GM12878 (cell line): ENCODE data around the gene CNTRL. TPM values are rescaled to one million over a fixed set of nuclear protein-coding genes. Genes with fewer than 3 reads are reported as not detected.
A peak's percentile ranks its signal among the peaks of the same experiment; 100 is the strongest.

ENCODE experiments used
- BMI1 ChIP-seq: fragments of 450-650 bp; IDR thresholded peaks from 2 replicates; pipeline ENCODE4 v1.6.1; 2016; ENCODE audit warnings: mild to moderate bottlenecking, moderate library complexity, borderline replicate concordance
- CHD1 ChIP-seq: IDR thresholded peaks from 2 replicates; pipeline ENCODE4 v1.6.1; 2012; ENCODE audit warnings: low read depth, low read length, improper control_type of control experiment
- GATAD2B ChIP-seq: fragments of 450-650 bp; conservative IDR thresholded peaks from 2 replicates; pipeline ENCODE4 v1.6.1; 2017; ENCODE audit warnings: low read depth, mild to moderate bottlenecking, moderate library complexity
- HDGF ChIP-seq: fragments of 450-650 bp; IDR thresholded peaks from 2 replicates; pipeline ENCODE4 v1.6.1; 2016; ENCODE audit warnings: antibody characterized with exemption
- IKZF1 ChIP-seq: fragments of 450-650 bp; conservative IDR thresholded peaks from 2 replicates; pipeline ENCODE4 v1.6.1; 2017; ENCODE audit warnings: antibody characterized with exemption, mild to moderate bottlenecking
- IKZF2 ChIP-seq, 2 experiments: fragments of 450-650 bp; IDR thresholded peaks; 2 replicates each; pipeline ENCODE4 v1.6.1; 2017; ENCODE audit warnings: mild to moderate bottlenecking in 2 of 2, moderate library complexity in 2 of 2
- MEF2B ChIP-seq: fragments of 450-650 bp; IDR thresholded peaks from 2 replicates; pipeline ENCODE4 v1.6.1; 2018; ENCODE audit warnings: mild to moderate bottlenecking, moderate library complexity; ENCODE audit not compliant: partially characterized antibody, poor library complexity, severe bottlenecking
- POLR2A ChIP-seq: IDR thresholded peaks from 2 replicates; pipeline ENCODE4 v1.6.1; 2011; ENCODE audit warnings: low read depth, mild to moderate bottlenecking, low read length
- POLR2AphosphoS2 ChIP-seq: IDR thresholded peaks from 2 replicates; pipeline ENCODE4 v1.6.1; 2011; ENCODE audit warnings: low read depth, mild to moderate bottlenecking, low read length, improper control_type of control experiment, moderate library complexity
- RFX5 ChIP-seq: IDR thresholded peaks from 2 replicates; pipeline ENCODE4 v1.6.1; 2011; ENCODE audit warnings: low read depth, low read length, improper control_type of control experiment
- RUNX3 ChIP-seq: IDR thresholded peaks from 2 replicates; pipeline ENCODE4 v1.6.1; 2012; ENCODE audit warnings: low read length, inconsistent platforms
- SMARCA5 ChIP-seq: fragments of 450-650 bp; IDR thresholded peaks from 2 replicates; pipeline ENCODE4 v1.6.1; 2017; ENCODE audit warnings: mild to moderate bottlenecking
- SREBF1 ChIP-seq: IDR thresholded peaks from 2 replicates; pipeline ENCODE4 v1.6.1; 2012; ENCODE audit warnings: mild to moderate bottlenecking, low read length
- TARDBP ChIP-seq: IDR thresholded peaks from 2 replicates; pipeline ENCODE4 v1.6.1; 2016; ENCODE audit warnings: borderline replicate concordance
- ZNF384 ChIP-seq: IDR thresholded peaks from 2 replicates; pipeline ENCODE4 v1.6.1; 2012; ENCODE audit warnings: low read depth, mild to moderate bottlenecking, low read length, improper control_type of control experiment, borderline replicate concordance
- polyA plus RNA-seq, 11 experiments: library from polyadenylated mRNA; depleted of rRNA in 4 of 11; unstranded in 6 of 11; stranded (reverse) in 5 of 11; fragments of >200 nt; fragmentation: Nextera tagmentation in 4 of 11; fragmentation: Illumina TruSeq in 1 of 11; extraction: Ambion mirVana in 4 of 11; extraction: Trizol in 1 of 11; gene quantifications; 1 replicate in 1 of 11; 2 replicates in 10 of 11; pipeline versions ENCODE4 v1.2.1 to v1.2.3, GENCODE V29; 2011 to 2016; ENCODE audit warnings: inconsistent platforms in 2 of 11, missing spikeins in 2 of 11, low read depth in 1 of 11
- total RNA-seq, 4 experiments: library from RNA; depleted of rRNA in 3 of 4; stranded (reverse); fragments of >200 nt in 3 of 4; fragmentation: Illumina TruSeq in 1 of 4; extraction: Trizol in 1 of 4; gene quantifications; 2 replicates each; pipeline versions ENCODE4 v1.2.1 to v1.2.3, GENCODE V29; 2013 to 2021
- TF ChIP-seq, protein P1 (sequence below): IDR thresholded peaks from 2 replicates; pipeline ENCODE4 v1.6.1; 2011; ENCODE audit warnings: mild to moderate bottlenecking, low read depth, low read length, moderate library complexity; ENCODE audit not compliant: insufficient replicate concordance
- TF ChIP-seq, protein P2 (sequence below): fragments of 450-650 bp; IDR thresholded peaks from 2 replicates; pipeline ENCODE4 v1.6.1; 2018; ENCODE audit warnings: mild to moderate bottlenecking, low read depth, moderate library complexity; ENCODE audit not compliant: partially characterized antibody
- TF ChIP-seq, protein P3 (sequence below): IDR thresholded peaks from 2 replicates; pipeline ENCODE4 v1.6.1; 2012; ENCODE audit warnings: low read length, inconsistent platforms
- TF ChIP-seq, protein P4 (sequence below): fragments of 450-650 bp; IDR thresholded peaks from 2 replicates; pipeline ENCODE4 v1.6.1; 2017; ENCODE audit warnings: borderline replicate concordance
- TF ChIP-seq, protein P5 (sequence below): IDR thresholded peaks from 2 replicates; pipeline ENCODE4 v1.6.1; 2011; ENCODE audit warnings: borderline replicate concordance, low read depth, mild to moderate bottlenecking, moderate library complexity, mixed read lengths, low read length; ENCODE audit not compliant: insufficient read depth; ENCODE audit errors: extremely low read length
- TF ChIP-seq, protein P6 (sequence below): IDR thresholded peaks from 2 replicates; pipeline ENCODE4 v1.6.1; 2012; ENCODE audit warnings: low read depth, low read length, improper control_type of control experiment

The CNTRL gene
- total and polyA plus RNA-seq, 10 of the 15 experiments (the other 5 are each of a cell fraction or from before 2014, with no cell fraction given), result 20.0 to 65.4 (median 38.8) TPM

DNA sequence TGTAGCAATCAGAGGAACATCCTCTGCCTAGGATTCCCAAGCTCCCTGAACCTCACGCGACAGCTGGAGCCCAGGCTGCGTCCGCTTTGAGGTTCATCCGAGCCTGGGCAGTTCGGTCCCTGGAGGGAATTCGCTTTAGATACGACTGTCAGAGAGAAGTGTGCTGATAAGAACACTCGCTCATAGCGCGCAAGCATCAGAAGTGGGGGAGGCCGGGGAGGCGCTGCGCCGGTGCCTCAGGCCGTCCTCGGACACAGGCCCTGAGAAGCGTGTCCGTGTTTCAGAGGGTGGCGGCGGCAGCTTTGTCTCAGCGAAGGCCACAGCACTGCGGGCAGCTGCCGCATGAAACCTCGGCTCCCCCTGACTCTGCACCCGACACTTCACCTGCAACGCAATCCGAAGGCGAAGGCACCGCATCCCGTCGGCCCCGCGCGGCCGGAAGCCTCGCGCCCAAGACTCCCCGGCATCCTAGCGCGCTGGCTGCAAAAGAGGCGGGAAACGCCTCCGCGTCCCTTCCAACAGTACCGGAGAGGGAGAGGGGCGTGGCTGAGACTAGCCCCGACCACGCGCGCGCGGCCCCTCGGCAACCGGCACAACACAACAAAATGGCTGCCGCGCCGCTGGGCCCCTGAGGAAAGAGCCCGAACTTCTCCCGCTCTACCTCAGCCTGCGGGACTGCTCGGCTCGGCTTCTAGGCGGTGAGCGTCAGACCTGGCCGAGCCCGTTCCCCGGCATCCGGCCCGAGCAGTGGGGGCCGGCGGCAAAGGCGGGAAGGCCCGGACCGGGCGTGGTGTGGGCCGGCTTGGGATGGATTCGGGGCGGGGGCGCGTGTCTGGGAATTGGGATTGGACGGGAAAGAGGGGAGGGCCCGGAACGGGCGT, at the start of gene CNTRL (continued):
- TF ChIP-seq, protein P1, sequence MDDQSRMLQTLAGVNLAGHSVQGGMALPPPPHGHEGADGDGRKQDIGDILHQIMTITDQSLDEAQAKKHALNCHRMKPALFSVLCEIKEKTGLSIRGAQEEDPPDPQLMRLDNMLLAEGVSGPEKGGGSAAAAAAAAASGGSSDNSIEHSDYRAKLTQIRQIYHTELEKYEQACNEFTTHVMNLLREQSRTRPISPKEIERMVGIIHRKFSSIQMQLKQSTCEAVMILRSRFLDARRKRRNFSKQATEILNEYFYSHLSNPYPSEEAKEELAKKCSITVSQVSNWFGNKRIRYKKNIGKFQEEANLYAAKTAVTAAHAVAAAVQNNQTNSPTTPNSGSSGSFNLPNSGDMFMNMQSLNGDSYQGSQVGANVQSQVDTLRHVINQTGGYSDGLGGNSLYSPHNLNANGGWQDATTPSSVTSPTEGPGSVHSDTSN, result no peak
- peak; percentile 36; the same call in 1 of the 2 replicates for TF ChIP-seq CHD1
- TF ChIP-seq, protein P2, sequence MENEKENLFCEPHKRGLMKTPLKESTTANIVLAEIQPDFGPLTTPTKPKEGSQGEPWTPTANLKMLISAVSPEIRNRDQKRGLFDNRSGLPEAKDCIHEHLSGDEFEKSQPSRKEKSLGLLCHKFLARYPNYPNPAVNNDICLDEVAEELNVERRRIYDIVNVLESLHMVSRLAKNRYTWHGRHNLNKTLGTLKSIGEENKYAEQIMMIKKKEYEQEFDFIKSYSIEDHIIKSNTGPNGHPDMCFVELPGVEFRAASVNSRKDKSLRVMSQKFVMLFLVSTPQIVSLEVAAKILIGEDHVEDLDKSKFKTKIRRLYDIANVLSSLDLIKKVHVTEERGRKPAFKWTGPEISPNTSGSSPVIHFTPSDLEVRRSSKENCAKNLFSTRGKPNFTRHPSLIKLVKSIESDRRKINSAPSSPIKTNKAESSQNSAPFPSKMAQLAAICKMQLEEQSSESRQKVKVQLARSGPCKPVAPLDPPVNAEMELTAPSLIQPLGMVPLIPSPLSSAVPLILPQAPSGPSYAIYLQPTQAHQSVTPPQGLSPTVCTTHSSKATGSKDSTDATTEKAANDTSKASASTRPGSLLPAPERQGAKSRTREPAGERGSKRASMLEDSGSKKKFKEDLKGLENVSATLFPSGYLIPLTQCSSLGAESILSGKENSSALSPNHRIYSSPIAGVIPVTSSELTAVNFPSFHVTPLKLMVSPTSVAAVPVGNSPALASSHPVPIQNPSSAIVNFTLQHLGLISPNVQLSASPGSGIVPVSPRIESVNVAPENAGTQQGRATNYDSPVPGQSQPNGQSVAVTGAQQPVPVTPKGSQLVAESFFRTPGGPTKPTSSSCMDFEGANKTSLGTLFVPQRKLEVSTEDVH, result peak; percentile 77
- TF ChIP-seq, protein P3, sequence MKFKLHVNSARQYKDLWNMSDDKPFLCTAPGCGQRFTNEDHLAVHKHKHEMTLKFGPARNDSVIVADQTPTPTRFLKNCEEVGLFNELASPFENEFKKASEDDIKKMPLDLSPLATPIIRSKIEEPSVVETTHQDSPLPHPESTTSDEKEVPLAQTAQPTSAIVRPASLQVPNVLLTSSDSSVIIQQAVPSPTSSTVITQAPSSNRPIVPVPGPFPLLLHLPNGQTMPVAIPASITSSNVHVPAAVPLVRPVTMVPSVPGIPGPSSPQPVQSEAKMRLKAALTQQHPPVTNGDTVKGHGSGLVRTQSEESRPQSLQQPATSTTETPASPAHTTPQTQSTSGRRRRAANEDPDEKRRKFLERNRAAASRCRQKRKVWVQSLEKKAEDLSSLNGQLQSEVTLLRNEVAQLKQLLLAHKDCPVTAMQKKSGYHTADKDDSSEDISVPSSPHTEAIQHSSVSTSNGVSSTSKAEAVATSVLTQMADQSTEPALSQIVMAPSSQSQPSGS, result no peak
- TF ChIP-seq, protein P4, sequence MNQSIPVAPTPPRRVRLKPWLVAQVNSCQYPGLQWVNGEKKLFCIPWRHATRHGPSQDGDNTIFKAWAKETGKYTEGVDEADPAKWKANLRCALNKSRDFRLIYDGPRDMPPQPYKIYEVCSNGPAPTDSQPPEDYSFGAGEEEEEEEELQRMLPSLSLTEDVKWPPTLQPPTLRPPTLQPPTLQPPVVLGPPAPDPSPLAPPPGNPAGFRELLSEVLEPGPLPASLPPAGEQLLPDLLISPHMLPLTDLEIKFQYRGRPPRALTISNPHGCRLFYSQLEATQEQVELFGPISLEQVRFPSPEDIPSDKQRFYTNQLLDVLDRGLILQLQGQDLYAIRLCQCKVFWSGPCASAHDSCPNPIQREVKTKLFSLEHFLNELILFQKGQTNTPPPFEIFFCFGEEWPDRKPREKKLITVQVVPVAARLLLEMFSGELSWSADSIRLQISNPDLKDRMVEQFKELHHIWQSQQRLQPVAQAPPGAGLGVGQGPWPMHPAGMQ, result no peak
- TF ChIP-seq, protein P5, sequence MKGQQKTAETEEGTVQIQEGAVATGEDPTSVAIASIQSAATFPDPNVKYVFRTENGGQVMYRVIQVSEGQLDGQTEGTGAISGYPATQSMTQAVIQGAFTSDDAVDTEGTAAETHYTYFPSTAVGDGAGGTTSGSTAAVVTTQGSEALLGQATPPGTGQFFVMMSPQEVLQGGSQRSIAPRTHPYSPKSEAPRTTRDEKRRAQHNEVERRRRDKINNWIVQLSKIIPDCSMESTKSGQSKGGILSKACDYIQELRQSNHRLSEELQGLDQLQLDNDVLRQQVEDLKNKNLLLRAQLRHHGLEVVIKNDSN, result no peak
- no peak; the same call in 1 of the 2 replicates for TF ChIP-seq TARDBP
- TF ChIP-seq IKZF1, result peak; percentile 94
- no peak for TF ChIP-seq BMI1
- TF ChIP-seq, protein P6, sequence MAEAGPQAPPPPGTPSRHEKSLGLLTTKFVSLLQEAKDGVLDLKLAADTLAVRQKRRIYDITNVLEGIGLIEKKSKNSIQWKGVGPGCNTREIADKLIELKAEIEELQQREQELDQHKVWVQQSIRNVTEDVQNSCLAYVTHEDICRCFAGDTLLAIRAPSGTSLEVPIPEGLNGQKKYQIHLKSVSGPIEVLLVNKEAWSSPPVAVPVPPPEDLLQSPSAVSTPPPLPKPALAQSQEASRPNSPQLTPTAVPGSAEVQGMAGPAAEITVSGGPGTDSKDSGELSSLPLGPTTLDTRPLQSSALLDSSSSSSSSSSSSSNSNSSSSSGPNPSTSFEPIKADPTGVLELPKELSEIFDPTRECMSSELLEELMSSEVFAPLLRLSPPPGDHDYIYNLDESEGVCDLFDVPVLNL, result peak; percentile 64; the same call in 1 of the 2 replicates
- TF ChIP-seq POLR2AphosphoS2, result peak; percentile 67
- TF ChIP-seq SMARCA5, result peak; percentile 50; the same call in 1 of the 2 replicates
- peak; percentile 82; the same call in 1 of the 2 replicates for TF ChIP-seq HDGF
- no peak for TF ChIP-seq RFX5
- TF ChIP-seq MEF2B, result no peak
- TF ChIP-seq IKZF2 (IDR thresholded peaks at IDR 0.05), result peak; percentile 89
- TF ChIP-seq ZNF384, result no peak
- no peak for TF ChIP-seq SREBF1
- TF ChIP-seq RUNX3, result no peak
- peak; percentile 93 for TF ChIP-seq POLR2A
- peak; percentile 82; the same call in 1 of the 2 replicates for TF ChIP-seq GATAD2B
